SU-DHL-6 (cell line): ENCODE data around the gene MAP3K20.

Experiments
- H2AFZ ChIP-seq: fragments of 200-600 bp; sonication (generic); 2 replicates; pipeline ENCODE4 v1.6.1; 2014; ENCODE audit warnings: low read depth, mild to moderate bottlenecking, moderate library complexity, mixed read lengths, antibody characterized with exemption, low read length; ENCODE audit not compliant: severe bottlenecking
- H3F3A ChIP-seq: fragments of 200-600 bp; shearing (Covaris generic); 2 replicates; pipeline ENCODE4 v1.6.0; 2016; ENCODE audit warnings: antibody characterized with exemption, mild to moderate bottlenecking; ENCODE audit not compliant: insufficient read depth
- H3K27ac ChIP-seq: fragments of 200-600 bp; sonication (generic); 2 replicates; pipeline ENCODE4 v1.5.1; 2016; ENCODE audit warnings: low read depth, mild to moderate bottlenecking, low read length, moderate library complexity, mixed read lengths
- H3K27me3 ChIP-seq: fragments of 200-600 bp; sonication (generic), shearing (Covaris generic); 2 replicates; pipeline ENCODE4 v1.6.0; 2014; ENCODE audit warnings: mild to moderate bottlenecking, low read length
- H3K36me3 ChIP-seq: fragments of 200-600 bp; sonication (generic); 2 replicates; pipeline ENCODE4 v1.6.1; 2014; ENCODE audit warnings: mild to moderate bottlenecking, low read length, mixed read lengths
- H3K4me2 ChIP-seq: fragments of 300-600, 200-600 bp; shearing (Covaris generic), sonication (generic); 2 replicates; pipeline ENCODE4 v1.6.0; 2014; ENCODE audit warnings: low read length, low read depth, mild to moderate bottlenecking; ENCODE audit not compliant: poor library complexity, severe bottlenecking
- H3K4me3 ChIP-seq: fragments of 200-600 bp; sonication (generic); 2 replicates; pipeline ENCODE4 v1.5.1; 2014; ENCODE audit warnings: antibody characterized with exemption, low read length, mild to moderate bottlenecking, mixed read lengths; ENCODE audit not compliant: insufficient read depth, poor library complexity, severe bottlenecking
- H3K79me2 ChIP-seq: fragments of 200-600 bp; sonication (generic); 2 replicates; pipeline ENCODE4 v1.6.1; 2014; ENCODE audit warnings: mild to moderate bottlenecking, low read length, moderate library complexity; ENCODE audit not compliant: insufficient read depth
- H3K9ac ChIP-seq: fragments of 200-600 bp; sonication (generic); 2 replicates; pipeline ENCODE4 v1.7.0; 2014; ENCODE audit warnings: mild to moderate bottlenecking, low read length
- H3K9me2 ChIP-seq: fragments of 200-600 bp; sonication (generic); replicated peaks from 2 replicates; pipeline ENCODE4 v1.6.1; 2014; ENCODE audit warnings: low read length; ENCODE audit not compliant: insufficient read depth
- H3K9me3 ChIP-seq: fragments of 200-600 bp; sonication (generic); 2 replicates; pipeline ENCODE4 v1.6.1; 2014; ENCODE audit warnings: low read length, mixed read lengths; ENCODE audit not compliant: insufficient read depth
- H4K20me1 ChIP-seq: fragments of 200-600 bp; sonication (generic); 2 replicates; pipeline ENCODE4 v1.6.1; 2014; ENCODE audit warnings: low read depth, mild to moderate bottlenecking, antibody characterized with exemption, low read length, moderate library complexity, mixed read lengths
- CTCF ChIP-seq: fragments of 200-600 bp; sonication (generic); IDR thresholded peaks from one replicate; pipeline ENCODE4 v1.5.1; 2017; ENCODE audit warnings: antibody characterized with exemption, mild to moderate bottlenecking, low read length, moderate library complexity; ENCODE audit not compliant: insufficient read depth, poor library complexity, severe bottlenecking
- EZH2phosphoT487 ChIP-seq: fragments of 200-600 bp; sonication (generic), shearing (Covaris generic); conservative IDR thresholded peaks from 2 replicates; pipeline ENCODE4 v1.6.1; 2018; ENCODE audit warnings: mild to moderate bottlenecking, antibody characterized with exemption, low read length, moderate library complexity, mixed read lengths

Gene MAP3K20

GRCh38 chr2:173196080-173196479 lies 120.4 kb downstream of the MAP3K20 start:
- Histone ChIP-seq H3K27me3 (no peaks in the 10 kb centered on the region), H3K27ac (no peak overlapping the region), H4K20me1 (no peaks in the 10 kb centered on the region; the same call in 1 of the 2 replicates), H3K4me2 (no peak overlapping the region), H3K9ac (no peak overlapping the region), H3K9me2 (no peaks in the 10 kb centered on the region), H2AFZ (no peak overlapping the region), H3K4me3 (no peak overlapping the region), H3F3A (no peaks in the 10 kb centered on the region), H3K9me3 (no peaks in the 10 kb centered on the region), H3K79me2 (no peaks in the 10 kb centered on the region), H3K36me3 (no peaks in the 10 kb centered on the region)
- TF ChIP-seq EZH2phosphoT487 = no peak
- no peak for TF ChIP-seq CTCF

- Histone ChIP-seq H3K79me2 (no peaks in the 10 kb centered on the region), H2AFZ (no peak overlapping the region), H3K9me3 (no peaks in the 10 kb centered on the region), H3K36me3 (no peaks in the 10 kb centered on the region), H3K27ac (no peak overlapping the region), H3F3A (no peaks in the 10 kb centered on the region), H3K4me2 (no peak overlapping the region), H3K27me3 (no peaks in the 10 kb centered on the region), H4K20me1 (no peaks in the 10 kb centered on the region; the same call in 1 of the 2 replicates), H3K4me3 (no peak overlapping the region), H3K9ac (no peak overlapping the region), H3K9me2 (no peaks in the 10 kb centered on the region)
- TF ChIP-seq EZH2phosphoT487 (no peak), CTCF (no peak)
Observed at GRCh38 chr2:173196638-173197037, 121.0 kb downstream of the MAP3K20 start.

- Histone ChIP-seq H3K4me2 (no peak overlapping the region), H2AFZ (no peak overlapping the region), H4K20me1 (no peaks in the 10 kb centered on the region; the same call in 1 of the 2 replicates), H3K36me3 (no peaks in the 10 kb centered on the region), H3K9me3 (no peaks in the 10 kb centered on the region), H3K79me2 (no peaks in the 10 kb centered on the region), H3K9me2 (no peaks in the 10 kb centered on the region), H3K27me3 (no peaks in the 10 kb centered on the region), H3K4me3 (no peak overlapping the region), H3F3A (no peaks in the 10 kb centered on the region), H3K27ac (no peak overlapping the region), H3K9ac (no peak overlapping the region)
- TF ChIP-seq CTCF = no peak
- TF ChIP-seq EZH2phosphoT487 = no peak
Observed at GRCh38 chr2:173198327-173198726, 122.7 kb downstream of the MAP3K20 start.
